DLD1 (cell line): ENCODE results near the gene FAU.
"Not testable (repeated sequence)": the region's sequence is repeated elsewhere in the genome, so short reads cannot be mapped to it uniquely, and the experiment has no call there.

Experiments
- in situ Hi-C: cut with HindIII; loops from 2 replicates; pipeline ENCODE4 v1.10.0; 2017; ENCODE audit warnings: low sequenced_read_pairs

The FAU gene

GRCh38 chr11:65124480-65125196 lies 2.7 kb upstream of the FAU start:
- in situ Hi-C loops, result no loop called here

GRCh38 chr11:65121447-65121864 lies 478 bp downstream of the FAU start:
- in situ Hi-C loops, result no loop called here

- in situ Hi-C loops, result no loop called here
Measured at GRCh38 chr11:65120831-65121230, 1.1 kb downstream of the FAU start.

GRCh38 chr11:65119670-65119995 lies 2.3 kb downstream of the FAU start:
- in situ Hi-C loops, result no loop called here

- in situ Hi-C loops, result not testable (repeated sequence)
Measured at GRCh38 chr11:65118891-65119669, 2.9 kb downstream of the FAU start.

GRCh38 chr11:65118097-65118837 lies 3.7 kb downstream of the FAU start:
- in situ Hi-C loops, result no loop called here

- in situ Hi-C loops, result no loop called here
Measured at GRCh38 chr11:65117206-65118096, 4.5 kb downstream of the FAU start, which contains the start of gene ZNHIT2. Gene ZNHIT2, minus strand, starts transcription at chr11:65117701. Its CDS starts 48 bp downstream, at chr11:65117653.

GRCh38 chr11:65116370-65117205 lies 5.3 kb downstream of the FAU start:
- in situ Hi-C loops, result no loop called here

- in situ Hi-C loops, result no loop called here
Measured at GRCh38 chr11:65115361-65116082, 6.4 kb downstream of the FAU start.

GRCh38 chr11:65114538-65115171 lies 7.3 kb downstream of the FAU start:
- in situ Hi-C loops, result no loop called here

GRCh38 chr11:65113839-65114238 lies 8.1 kb downstream of the FAU start:
- in situ Hi-C loops, result no loop called here

- in situ Hi-C loops, result no loop called here
Measured at GRCh38 chr11:65113361-65113756, 8.6 kb downstream of the FAU start.

GRCh38 chr11:65112546-65113360 lies 9.2 kb downstream of the FAU start:
- in situ Hi-C loops, result no loop called here

- in situ Hi-C loops, result no loop called here
Measured at GRCh38 chr11:65111744-65112545, 10.0 kb downstream of the FAU start, which contains the start of gene TM7SF2. Gene TM7SF2, plus strand, starts transcription at chr11:65111872. Its CDS starts 144 bp downstream, at chr11:65112016.

- in situ Hi-C loops, result no loop called here
Measured at GRCh38 chr11:65111159-65111743, 10.7 kb downstream of the FAU start.

- in situ Hi-C loops, result no loop called here
Measured at GRCh38 chr11:65110354-65110861, 11.5 kb downstream of the FAU start.
